GM19023 (cell line): ENCODE data around the gene AMBRA1.

Experiments used
- ATAC-seq: cut with Tn5 transposase; IDR thresholded peaks from one replicate; pipeline ENCODE4 v1.9.1; 2021; ENCODE audit warnings: mild to moderate bottlenecking, moderate library complexity; ENCODE audit not compliant: unreplicated experiment

The AMBRA1 gene

GRCh38 chr11:46413760-46414465, 179.9 kb downstream of the AMBRA1 start:
- no peak for ATAC-seq

GRCh38 chr11:46410021-46410420, 183.8 kb downstream of the AMBRA1 start:
- no peak for ATAC-seq

GRCh38 chr11:46408407-46408986, 185.3 kb downstream of the AMBRA1 start:
- ATAC-seq: no peak

GRCh38 chr11:46407635-46408034, 186.2 kb downstream of the AMBRA1 start:
- no peak for ATAC-seq

GRCh38 chr11:46404476-46405017, 189.3 kb downstream of the AMBRA1 start:
- ATAC-seq: no peak

- ATAC-seq: no peak
These were observed 190.6 kb downstream of the AMBRA1 start for GRCh38 chr11:46402957-46403902.

DNA sequence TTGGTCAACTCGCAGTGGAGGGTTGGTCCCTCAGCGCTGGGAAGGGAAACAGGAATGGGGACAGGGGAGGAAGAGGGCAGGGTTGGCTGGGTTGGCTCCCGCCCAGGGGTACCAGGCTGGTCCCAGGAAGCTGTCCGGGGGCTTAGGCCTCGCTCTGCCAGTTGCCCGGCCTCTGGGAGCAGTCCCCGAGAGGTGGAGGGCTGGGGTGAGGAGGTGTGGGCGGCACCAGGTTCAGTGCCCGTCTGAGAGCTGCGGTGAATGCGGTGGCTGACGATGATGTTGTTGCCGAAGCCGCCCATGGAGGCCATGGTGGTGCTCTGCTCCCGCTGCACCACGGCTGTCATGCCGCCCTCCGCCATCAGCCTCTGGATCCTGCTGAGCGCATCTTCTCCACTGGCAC, 196.3 kb downstream of the AMBRA1 start:
- no peak for ATAC-seq

- ATAC-seq: no peak
These were observed 200.1 kb downstream of the AMBRA1 start for GRCh38 chr11:46393759-46394158.

- ATAC-seq: no peak
These were observed 200.6 kb downstream of the AMBRA1 start for GRCh38 chr11:46393231-46393616.

DNA sequence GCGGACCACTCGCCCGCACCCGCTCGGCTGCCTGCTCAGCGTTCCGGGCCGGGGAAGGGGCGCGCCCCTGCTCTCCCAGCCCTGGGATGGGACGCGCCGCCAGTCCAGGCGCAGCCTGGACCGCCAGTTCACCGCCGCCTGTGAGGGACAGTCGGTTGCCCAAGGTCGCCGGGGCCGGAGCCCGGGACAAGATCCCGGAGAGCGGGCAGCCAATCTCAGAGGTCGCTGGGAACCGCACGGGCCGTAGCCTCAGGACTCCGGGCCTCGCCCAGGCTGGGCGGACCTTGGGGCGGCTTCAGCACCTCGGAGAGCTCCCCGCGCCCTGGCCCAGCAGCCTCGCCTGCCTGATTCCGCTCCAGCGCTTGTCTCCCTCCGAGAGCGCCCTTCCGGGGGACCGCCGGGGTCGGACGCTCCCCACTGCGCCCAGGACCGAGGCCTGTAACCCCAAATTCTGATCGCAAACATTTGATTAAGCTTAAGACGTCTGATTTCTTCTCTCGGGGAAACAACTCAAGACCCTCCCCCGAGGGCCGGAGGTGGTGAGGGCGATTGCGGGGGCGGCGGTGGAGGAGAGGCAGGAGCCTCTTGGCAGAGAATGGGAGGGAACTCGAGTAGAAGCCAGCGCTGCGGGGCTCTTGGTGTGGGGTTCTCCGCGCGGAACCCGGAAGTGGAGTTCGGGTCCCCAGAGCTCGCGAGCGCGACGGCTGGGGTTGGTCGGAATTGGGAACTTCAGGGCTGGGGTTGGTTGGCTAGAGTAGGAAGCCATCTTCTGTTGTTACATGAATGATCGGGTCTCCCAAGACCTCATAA, 201.2 kb downstream of the AMBRA1 start:
- peak; percentile 56 for ATAC-seq

DNA sequence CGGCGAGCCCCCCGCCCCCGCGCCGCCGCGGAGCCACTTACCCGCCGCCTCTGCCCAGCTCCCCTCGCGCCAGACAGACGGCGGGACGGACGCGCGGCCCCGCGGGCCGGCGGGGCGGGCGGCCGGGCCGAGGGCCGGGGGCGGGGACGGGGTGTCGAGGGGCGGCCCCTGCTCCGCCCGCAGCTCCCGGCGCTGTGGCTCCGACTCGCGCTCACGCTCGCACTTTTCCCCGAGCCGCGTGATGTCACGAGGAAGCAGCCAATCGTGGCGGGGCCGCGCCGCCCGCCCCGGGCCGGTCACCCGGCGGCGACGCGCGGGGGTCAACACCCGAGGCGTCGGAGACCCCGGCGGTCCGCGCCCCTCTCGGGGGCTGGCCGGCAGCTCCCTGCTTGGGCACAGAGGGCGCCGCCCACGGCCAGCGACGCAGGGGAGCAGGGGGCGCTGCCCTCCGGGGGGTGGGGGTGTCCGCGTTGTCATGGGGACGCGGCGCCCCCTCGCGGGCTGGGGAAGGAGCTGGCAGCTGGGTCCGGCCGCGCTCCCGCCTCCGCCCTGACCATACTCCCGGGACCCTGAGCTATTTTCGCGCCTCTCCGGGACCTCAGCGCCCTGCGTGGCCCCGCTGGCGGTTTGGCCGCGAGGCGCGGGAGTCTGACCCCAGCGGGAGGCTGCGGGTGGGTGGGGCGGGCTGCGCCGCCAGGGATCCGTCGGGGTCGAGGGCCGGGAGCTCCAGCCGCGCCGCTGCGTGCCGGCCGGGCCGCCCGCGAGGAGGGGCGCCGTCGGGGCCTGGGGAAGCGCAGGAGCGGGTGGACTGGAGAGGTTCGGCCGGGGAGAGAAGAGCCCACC, 202.0 kb downstream of the AMBRA1 start, which contains the start of gene CHRM4:
Gene CHRM4, minus strand, starts transcription at position 199 of the 843 bp plus-strand sequence. CDS start 5,219 bp downstream, outside the sequence.
- no peak for ATAC-seq

DNA sequence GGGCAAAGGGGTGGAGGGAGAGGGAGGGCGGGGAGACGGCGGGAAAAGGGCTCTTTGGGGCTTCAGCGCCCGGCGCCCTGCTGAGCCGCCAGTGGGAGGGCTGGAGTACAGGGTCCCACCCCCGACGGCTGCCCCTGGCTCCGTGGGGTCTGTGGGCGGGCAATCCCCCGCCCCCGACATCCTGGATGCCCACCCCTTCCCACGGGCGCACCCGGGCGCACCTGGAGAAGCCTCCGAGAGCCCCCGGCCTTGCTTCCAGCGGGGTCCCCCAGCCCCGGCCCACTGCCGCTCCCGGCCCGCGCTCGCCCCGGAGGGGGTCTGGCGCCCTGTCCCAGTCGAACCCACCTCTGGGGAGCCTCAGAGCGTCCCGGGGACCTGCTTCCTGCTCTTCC, 202.6 kb downstream of the AMBRA1 start:
- no peak for ATAC-seq

GRCh38 chr11:46390331-46391171, 203.3 kb downstream of the AMBRA1 start:
- ATAC-seq: no peak

DNA sequence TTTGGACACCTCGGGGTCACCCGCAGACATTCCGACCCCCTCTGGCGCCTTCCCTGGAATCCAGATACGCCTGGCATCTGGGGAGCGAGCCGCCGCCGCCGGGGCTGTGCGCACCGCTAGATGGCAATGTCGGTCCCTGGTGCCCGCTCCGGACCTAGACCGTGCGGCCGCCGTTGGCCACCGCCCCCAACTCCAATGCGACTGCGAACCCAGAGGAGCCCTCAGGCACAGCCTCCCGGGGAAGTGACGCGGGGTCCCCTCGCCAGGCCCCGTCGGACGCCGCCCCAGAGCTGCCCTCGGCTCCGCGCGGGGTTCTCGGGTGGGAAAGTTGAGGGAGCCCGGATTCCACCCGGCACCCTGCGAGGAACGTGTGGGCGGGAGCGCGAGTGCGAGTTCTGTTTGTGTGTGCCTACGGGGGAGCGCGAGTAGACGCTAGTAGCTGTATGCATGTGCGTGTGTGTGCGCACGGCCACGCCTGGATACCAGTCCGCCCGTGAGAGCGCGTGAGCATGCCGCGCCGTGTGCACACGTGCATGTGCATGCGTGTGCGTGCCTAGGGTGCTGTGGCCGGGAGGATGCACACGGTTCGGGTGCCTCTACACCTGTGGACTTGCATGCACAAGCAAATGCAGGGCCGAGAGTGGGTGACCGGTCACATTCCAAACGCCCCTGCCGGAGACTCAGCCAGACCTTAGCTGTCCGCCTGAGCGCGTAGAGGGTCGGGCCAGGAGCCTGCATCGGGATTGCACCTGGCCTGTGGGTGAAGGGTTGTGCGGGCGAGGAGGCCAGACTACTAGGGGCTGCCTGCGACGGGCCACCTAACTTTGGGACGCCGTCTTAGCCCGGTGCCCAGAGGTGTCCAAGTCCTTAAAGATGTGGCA, 204.1 kb downstream of the AMBRA1 start:
- ATAC-seq: no peak

DNA sequence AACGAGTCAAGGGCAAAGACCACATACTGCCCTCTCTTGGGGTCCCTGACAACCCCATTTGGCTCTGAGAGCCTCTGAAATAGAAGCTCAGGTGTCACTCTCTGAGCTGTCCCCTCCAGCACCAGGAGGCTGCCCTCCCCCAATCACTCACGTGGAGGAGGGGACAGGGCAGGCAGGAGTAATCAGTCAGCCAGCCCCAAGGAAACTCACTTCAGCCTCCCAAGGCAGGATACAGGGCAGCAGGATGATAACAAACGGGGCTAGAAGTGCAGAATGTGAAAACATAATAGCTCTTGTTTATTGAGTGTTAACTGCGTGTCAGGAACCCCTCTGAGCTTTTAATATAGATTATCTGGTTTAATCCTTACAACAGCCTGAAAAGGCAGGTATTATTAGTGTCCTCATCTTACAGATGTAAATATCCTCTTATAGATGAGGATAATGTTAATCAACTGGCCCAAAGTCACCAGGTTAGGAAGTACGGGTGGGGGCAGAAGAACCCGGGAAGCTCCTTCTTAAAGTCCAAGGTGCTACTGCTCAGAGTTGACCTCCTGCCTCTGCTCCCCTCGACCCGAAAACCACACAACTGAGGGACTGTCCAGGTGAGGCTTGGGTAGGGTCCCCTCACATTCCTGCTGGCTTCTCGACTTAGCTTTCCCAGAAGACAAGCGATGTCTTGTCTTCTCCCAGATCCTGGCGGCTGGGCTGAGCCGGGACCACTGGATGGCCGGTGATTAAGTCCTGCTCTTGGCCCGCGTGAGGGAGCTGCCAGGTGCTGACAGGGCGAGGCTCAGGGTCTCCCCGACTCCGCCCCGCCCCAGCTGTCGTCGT, 205.0 kb downstream of the AMBRA1 start:
- ATAC-seq: no peak

- ATAC-seq: no peak
These were observed 205.8 kb downstream of the AMBRA1 start for GRCh38 chr11:46387919-46388618.
